ENCODE measurements around the gene METTL9. TPM values are rescaled to one million over a fixed set of nuclear protein-coding genes. Genes with fewer than 3 reads are reported as not detected.
"Not testable (repeated sequence)": the region's sequence is repeated elsewhere in the genome, so short reads cannot be mapped to it uniquely, and the experiment has no call there.

The METTL9 gene
- 87.1 and 132 TPM in 2 replicates for total RNA-seq (ENCODE audit: low replicate concordance)
- long read RNA-seq, full-length matches to known transcripts = 32 of 41 reads
- long read RNA-seq, partial matches to known transcripts = 8 of 41 reads
- long read RNA-seq, other reads (novel, unspliced or antisense) = 1 of 41 reads

DNA sequence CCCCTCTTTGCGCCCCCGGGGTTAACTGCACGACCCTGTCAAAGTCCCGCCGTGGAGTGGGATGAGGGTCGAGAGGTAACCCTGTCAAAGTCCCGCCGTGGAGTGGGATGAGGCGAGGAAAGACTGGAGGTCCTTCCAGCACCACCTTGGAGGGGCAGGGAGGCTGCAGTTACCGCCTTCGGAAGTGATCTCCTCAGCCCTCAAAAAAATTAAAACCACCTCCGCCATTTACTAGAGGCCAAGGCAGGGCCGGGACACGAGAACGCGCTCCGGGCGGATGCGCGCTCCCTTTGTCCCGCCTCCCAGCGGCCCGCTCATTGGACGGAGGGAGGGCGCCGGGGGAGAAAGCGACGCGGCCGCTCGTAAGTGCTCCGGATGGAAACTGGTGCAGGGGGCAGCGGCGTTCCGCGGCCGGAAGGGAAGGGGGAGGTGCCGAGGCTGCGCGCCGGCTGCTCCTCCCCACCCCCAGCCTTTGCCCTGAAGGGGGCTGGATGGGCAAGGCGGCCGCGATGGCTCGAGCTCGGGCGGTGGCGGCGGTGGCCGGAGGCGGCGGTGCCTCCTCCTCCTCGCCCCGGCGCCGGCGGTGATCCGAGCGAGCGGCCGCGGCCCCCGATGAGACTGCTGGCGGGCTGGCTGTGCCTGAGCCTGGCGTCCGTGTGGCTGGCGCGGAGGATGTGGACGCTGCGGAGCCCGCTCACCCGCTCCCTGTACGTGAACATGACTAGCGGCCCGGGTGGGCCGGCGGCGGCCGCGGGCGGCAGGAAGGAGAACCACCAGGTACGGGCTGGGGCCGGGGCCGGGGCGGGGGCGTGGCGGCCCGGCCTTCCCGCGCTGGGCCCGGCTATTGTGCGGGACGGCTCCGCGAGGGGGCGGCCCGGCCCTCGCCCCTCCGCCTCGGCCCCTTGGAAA is at the start of gene METTL9:
Gene METTL9, plus strand, starts transcription at position 456 of the 909 bp plus-strand sequence. Its CDS starts 157 bp downstream, at position 613.
- Mint-ChIP-seq H3K4me3 (peak within 1 kb of the TSS; percentile 94), H3K4me1 (ENCODE audit: unreplicated experiment) (peaks cover 38% of the 10 kb centered on the region), H3K27me3 (peaks cover 5% of the 10 kb centered on the region), H3K36me3 (peaks cover 4% of the 10 kb centered on the region), H3K27ac (peak within 1 kb of the TSS; percentile 96), H3K9me3 (no peaks in the 10 kb centered on the region)
- peak; percentile 97 for DNase-seq (ENCODE audit: extremely low spot score, unreplicated experiment)
- peak; percentile 12 for TF ChIP-seq CTCF (conservative IDR thresholded peaks at IDR 0.05)

- H3K27ac Mint-ChIP-seq; H3K36me3 Mint-ChIP-seq; H3K9me3 Mint-ChIP-seq; DNase-seq (ENCODE audit: extremely low spot score, unreplicated experiment); H3K4me1 Mint-ChIP-seq (ENCODE audit: unreplicated experiment); H3K4me3 Mint-ChIP-seq: not testable (repeated sequence)
- peaks cover 11% of the 10 kb centered on the region for H3K27me3 Mint-ChIP-seq
Measured at GRCh38 chr16:21549975-21550374, 49.4 kb upstream of the METTL9 start.

- not testable (repeated sequence) for H3K4me3 Mint-ChIP-seq; H3K4me1 Mint-ChIP-seq (ENCODE audit: unreplicated experiment); H3K9me3 Mint-ChIP-seq; H3K36me3 Mint-ChIP-seq; H3K27ac Mint-ChIP-seq; DNase-seq (ENCODE audit: extremely low spot score, unreplicated experiment)
- H3K27me3 Mint-ChIP-seq = peaks cover 14% of the 10 kb centered on the region
Measured at GRCh38 chr16:21550435-21550834, 48.9 kb upstream of the METTL9 start.

DNA sequence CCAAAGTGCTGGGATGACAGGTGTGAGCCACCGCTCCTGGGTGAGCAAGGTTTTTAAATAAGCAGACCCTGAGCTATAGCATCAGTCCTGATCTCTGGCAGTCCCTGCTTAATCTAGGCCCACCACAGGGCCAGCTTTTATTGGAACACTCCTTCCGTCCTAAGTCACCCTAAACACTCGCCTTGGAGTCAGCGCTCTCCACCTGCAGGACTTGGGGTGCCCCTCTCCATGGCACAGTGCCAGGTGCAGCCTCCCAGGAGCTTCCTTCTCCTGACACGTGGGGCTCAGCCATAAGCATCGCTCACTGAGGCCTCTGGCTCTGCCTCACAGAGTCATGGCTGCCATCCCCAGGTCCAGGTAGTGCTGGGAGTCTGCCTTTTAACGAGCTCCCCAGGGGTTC is 48.3 kb upstream of the METTL9 start:
- H3K27me3 Mint-ChIP-seq = peaks cover 17% of the 10 kb centered on the region
- H3K9me3 Mint-ChIP-seq; H3K36me3 Mint-ChIP-seq; H3K4me1 Mint-ChIP-seq (ENCODE audit: unreplicated experiment); DNase-seq (ENCODE audit: extremely low spot score, unreplicated experiment); H3K27ac Mint-ChIP-seq; H3K4me3 Mint-ChIP-seq: not testable (repeated sequence)

GRCh38 chr16:21551600-21551999 is 47.8 kb upstream of the METTL9 start:
- H3K4me3 Mint-ChIP-seq; H3K27ac Mint-ChIP-seq; H3K36me3 Mint-ChIP-seq; DNase-seq (ENCODE audit: extremely low spot score, unreplicated experiment); H3K4me1 Mint-ChIP-seq (ENCODE audit: unreplicated experiment); H3K9me3 Mint-ChIP-seq: not testable (repeated sequence)
- H3K27me3 Mint-ChIP-seq = peaks cover 22% of the 10 kb centered on the region

DNA sequence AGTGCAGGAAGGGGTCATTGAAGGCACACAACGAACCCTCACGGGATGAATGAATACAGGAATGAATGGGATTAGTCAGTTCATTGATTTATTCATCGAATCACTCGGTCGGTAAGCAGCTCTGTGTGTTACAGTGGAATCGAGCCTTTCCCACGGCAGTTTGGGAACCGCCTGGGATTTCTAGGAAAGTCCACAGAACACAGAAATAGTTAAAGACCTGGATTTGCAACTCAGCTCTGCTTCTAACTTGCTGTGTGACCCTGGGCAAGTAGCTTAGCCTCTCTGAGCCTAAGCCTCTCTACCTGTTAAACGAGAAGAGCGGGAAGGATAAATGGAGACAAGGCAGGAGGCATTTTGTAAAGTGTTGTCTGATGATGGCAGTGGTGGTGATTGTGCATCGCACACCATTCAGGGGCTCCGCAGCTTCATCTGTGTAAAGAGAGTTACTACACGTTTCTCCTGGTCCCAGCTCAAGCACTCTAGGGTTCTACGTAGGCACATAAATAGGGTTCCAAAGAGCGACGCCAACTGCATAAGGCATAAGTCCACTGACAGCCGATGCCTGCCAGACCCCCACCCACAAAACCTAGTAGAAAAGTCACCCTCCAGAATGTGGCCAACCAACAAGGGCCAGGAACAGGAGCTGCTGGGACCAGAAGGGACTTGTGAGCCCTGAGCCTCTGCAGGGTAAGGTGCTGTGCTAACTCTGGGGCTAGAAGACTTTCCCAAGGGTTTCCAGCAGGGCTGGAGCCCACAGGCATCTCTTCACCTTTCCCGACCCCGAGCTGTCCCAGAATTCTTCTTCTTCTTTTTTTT is 45.7 kb upstream of the METTL9 start:
- H3K9me3 Mint-ChIP-seq; H3K4me3 Mint-ChIP-seq; H3K36me3 Mint-ChIP-seq; H3K27ac Mint-ChIP-seq; DNase-seq (ENCODE audit: extremely low spot score, unreplicated experiment); H3K4me1 Mint-ChIP-seq (ENCODE audit: unreplicated experiment): not testable (repeated sequence)
- peaks cover 36% of the 10 kb centered on the region for H3K27me3 Mint-ChIP-seq

DNA sequence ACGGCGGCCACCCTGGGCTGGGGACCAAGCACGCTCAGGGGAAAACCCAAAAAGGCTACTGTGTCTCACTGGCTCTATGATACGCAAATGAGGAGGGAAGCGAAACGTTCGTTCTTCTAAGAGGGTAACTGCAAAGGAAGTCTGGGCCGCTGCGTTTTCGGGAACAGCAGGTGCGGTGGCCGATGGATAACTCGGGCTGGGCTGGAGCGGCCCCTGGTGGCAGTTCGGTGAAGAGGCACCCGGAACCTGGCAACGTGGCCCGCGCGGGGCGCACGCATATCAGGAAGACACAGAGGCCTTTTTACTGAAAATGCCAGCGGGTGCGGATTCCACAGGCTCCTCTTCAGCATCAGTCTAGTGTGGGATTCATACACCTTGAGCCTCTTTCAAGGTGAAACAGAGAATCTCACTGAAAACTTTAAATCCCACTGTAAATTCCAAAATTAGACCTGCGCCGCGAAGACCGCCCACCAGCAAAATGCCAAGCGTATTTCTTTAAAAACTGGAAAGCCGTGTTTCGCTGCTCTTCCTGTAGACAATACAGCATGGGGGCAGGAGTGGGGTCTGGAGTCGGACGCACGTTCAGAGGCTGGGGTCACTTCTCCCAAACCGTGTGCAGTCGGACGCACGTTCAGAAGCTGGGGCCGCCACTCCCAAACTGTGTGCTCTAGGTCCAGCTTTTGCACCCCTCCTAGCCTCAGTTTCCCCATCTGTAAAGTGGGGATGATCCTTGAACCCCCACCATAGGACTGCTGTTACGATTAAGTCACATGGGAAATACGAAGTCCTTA is 44.4 kb upstream of the METTL9 start:
- H3K27ac Mint-ChIP-seq = no peak overlapping the region

GRCh38 chr16:21555621-21556020 is 43.8 kb upstream of the METTL9 start:
- not testable (repeated sequence) for H3K4me3 Mint-ChIP-seq; H3K36me3 Mint-ChIP-seq; H3K27ac Mint-ChIP-seq; H3K4me1 Mint-ChIP-seq (ENCODE audit: unreplicated experiment); DNase-seq (ENCODE audit: extremely low spot score, unreplicated experiment); H3K9me3 Mint-ChIP-seq
- H3K27me3 Mint-ChIP-seq = peaks cover 36% of the 10 kb centered on the region

More for the DNA sequence above, 44.4 kb upstream of the METTL9 start:
- no peaks in the 10 kb centered on the region for H3K9me3 Mint-ChIP-seq
- peaks cover 36% of the 10 kb centered on the region for H3K27me3 Mint-ChIP-seq
- peaks cover 6% of the 10 kb centered on the region for H3K4me1 Mint-ChIP-seq (ENCODE audit: unreplicated experiment)
- peak overlapping the region; percentile 32 for H3K4me3 Mint-ChIP-seq
- TF ChIP-seq CTCF (conservative IDR thresholded peaks at IDR 0.05) = peak; percentile 100
- DNase-seq (ENCODE audit: extremely low spot score, unreplicated experiment) = peak; percentile 95
- no peaks in the 10 kb centered on the region for H3K36me3 Mint-ChIP-seq

GRCh38 chr16:21556026-21556595 is 43.3 kb upstream of the METTL9 start:
- not testable (repeated sequence) for H3K4me3 Mint-ChIP-seq; H3K4me1 Mint-ChIP-seq (ENCODE audit: unreplicated experiment); H3K36me3 Mint-ChIP-seq; H3K27ac Mint-ChIP-seq; H3K9me3 Mint-ChIP-seq; DNase-seq (ENCODE audit: extremely low spot score, unreplicated experiment)
- H3K27me3 Mint-ChIP-seq = peaks cover 36% of the 10 kb centered on the region

- H3K27me3 Mint-ChIP-seq = peaks cover 36% of the 10 kb centered on the region
- not testable (repeated sequence) for DNase-seq (ENCODE audit: extremely low spot score, unreplicated experiment); H3K36me3 Mint-ChIP-seq; H3K9me3 Mint-ChIP-seq; H3K27ac Mint-ChIP-seq; H3K4me1 Mint-ChIP-seq (ENCODE audit: unreplicated experiment); H3K4me3 Mint-ChIP-seq
Measured at GRCh38 chr16:21556651-21557241, 42.6 kb upstream of the METTL9 start.

Data from type B pancreatic cell (in vitro differentiated cells).